Effector memory CD4-positive, alpha-beta T cell (primary cell): ENCODE measurements around the gene INSL3.

ENCODE experiments used
- DNase-seq, 3 donors: peaks; one replicate each; pipeline ENCODE4 v3.0.0-alpha.2; 2020
- H3K27ac ChIP-seq: 2 replicates; pipeline ENCODE4 v1.7.0; 2013; ENCODE audit warnings: mild to moderate bottlenecking, low read length, moderate library complexity; ENCODE audit not compliant: insufficient read depth, poor library complexity, severe bottlenecking
- H3K27me3 ChIP-seq: replicated peaks from 2 replicates; pipeline ENCODE4 v1.7.0; 2013; ENCODE audit warnings: mild to moderate bottlenecking, low read length; ENCODE audit not compliant: insufficient read depth, control insufficient read depth, poor library complexity, severe bottlenecking
- H3K36me3 ChIP-seq: 2 replicates; pipeline ENCODE4 v1.7.0; 2013; ENCODE audit warnings: mild to moderate bottlenecking, low read length, moderate library complexity; ENCODE audit not compliant: control insufficient read depth, insufficient read depth
- H3K4me1 ChIP-seq: 2 replicates; pipeline ENCODE4 v1.7.0; 2013; ENCODE audit warnings: low read length, mild to moderate bottlenecking; ENCODE audit not compliant: control insufficient read depth, insufficient read depth, poor library complexity, severe bottlenecking
- H3K4me3 ChIP-seq: 2 replicates; pipeline ENCODE4 v1.7.0; 2013; ENCODE audit warnings: low read length, low read depth, mild to moderate bottlenecking; ENCODE audit not compliant: insufficient read depth, poor library complexity, severe bottlenecking
- H3K9me3 ChIP-seq: 2 replicates; pipeline ENCODE4 v1.7.0; 2013; ENCODE audit warnings: mild to moderate bottlenecking, low read length, moderate library complexity; ENCODE audit not compliant: control insufficient read depth

The INSL3 gene

GRCh38 chr19:17770613-17771012, 50.7 kb downstream of the INSL3 start:
- Histone ChIP-seq H3K4me1 (no peaks in the 10 kb centered on the region), H3K27ac (no peak overlapping the region), H3K4me3 (no peak overlapping the region), H3K27me3 (no peaks in the 10 kb centered on the region), H3K36me3 (peaks cover 64% of the 10 kb centered on the region), H3K9me3 (no peaks in the 10 kb centered on the region)
- DNase-seq: no peak

GRCh38 chr19:17767559-17767958, 53.8 kb downstream of the INSL3 start:
- no peaks in the 10 kb centered on the region for H3K27me3 ChIP-seq
- peaks cover 64% of the 10 kb centered on the region for H3K36me3 ChIP-seq
- no peaks in the 10 kb centered on the region for H3K4me1 ChIP-seq
- H3K27ac ChIP-seq: no peak overlapping the region
- DNase-seq: no peak
- H3K9me3 ChIP-seq: no peaks in the 10 kb centered on the region
- H3K4me3 ChIP-seq: no peak overlapping the region

GRCh38 chr19:17766543-17767131, 54.7 kb downstream of the INSL3 start:
- H3K4me3 ChIP-seq: no peak overlapping the region
- DNase-seq: no peak

More at GRCh38 chr19:17766543-17767131, 54.7 kb downstream of the INSL3 start:
- Histone ChIP-seq H3K27ac (no peak overlapping the region), H3K36me3 (peaks cover 59% of the 10 kb centered on the region), H3K27me3 (no peaks in the 10 kb centered on the region), H3K4me1 (no peaks in the 10 kb centered on the region), H3K9me3 (no peaks in the 10 kb centered on the region)
